SKM-1 treated with dmso at 0.1 percent for 144 hours (cell line): ENCODE data around the gene GIMAP4.
"Not testable (repeated sequence)": the region's sequence is repeated elsewhere in the genome, so short reads cannot be mapped to it uniquely, and the experiment has no call there.

Source experiments
- DNase-seq: peaks from one replicate; lab custom pipeline; 2025; ENCODE audit not compliant: unreplicated experiment; lab: John Stamatoyannopoulos, UW

The GIMAP4 gene

DNA sequence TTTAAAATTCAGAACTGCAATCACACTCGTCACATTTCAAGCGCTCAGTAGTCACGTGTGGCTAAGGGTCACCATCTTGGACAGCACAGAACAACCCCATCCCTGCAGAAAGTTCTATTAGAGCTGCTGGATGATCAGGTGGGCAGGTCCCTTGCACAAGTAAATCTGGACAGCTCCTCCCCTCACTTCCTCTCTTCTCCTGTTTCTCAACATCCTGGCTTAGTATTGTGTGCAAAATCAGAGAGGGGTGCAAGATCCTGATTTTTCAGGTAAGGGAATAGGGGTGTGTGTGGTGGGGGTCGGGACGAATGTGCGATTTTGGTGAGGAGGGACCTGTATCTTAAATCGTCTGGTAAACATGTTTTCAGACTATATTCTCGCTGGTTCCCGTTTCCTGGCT, at the start of gene GIMAP4:
TSS of gene GIMAP4 (plus strand) at position 222 of the 400 bp plus-strand sequence. CDS start 2,512 bp downstream, outside the sequence.
- DNase-seq, result no peak

DNA sequence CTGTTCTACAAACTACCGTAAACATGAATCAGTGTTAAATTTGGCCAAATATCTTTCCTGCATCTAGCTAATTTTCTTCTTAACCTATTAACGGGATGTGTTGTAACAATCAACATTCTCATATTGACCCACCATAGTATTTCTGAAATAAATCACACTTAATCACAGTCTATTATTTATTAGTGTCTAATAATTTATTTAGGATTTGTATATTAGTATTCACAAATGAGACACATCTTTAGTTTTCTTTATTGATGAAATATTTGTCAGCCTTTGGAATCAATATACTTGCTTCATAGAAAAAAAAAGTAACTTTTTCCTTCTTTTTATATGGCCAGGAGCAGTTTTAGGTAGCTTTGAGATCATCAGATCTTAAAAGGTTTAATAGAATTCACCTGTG, 47.9 kb upstream of the GIMAP4 start:
- no peak for DNase-seq

- DNase-seq, result no peak
Measured at GRCh38 chr7:150520145-150520544, 47.0 kb upstream of the GIMAP4 start.

DNA sequence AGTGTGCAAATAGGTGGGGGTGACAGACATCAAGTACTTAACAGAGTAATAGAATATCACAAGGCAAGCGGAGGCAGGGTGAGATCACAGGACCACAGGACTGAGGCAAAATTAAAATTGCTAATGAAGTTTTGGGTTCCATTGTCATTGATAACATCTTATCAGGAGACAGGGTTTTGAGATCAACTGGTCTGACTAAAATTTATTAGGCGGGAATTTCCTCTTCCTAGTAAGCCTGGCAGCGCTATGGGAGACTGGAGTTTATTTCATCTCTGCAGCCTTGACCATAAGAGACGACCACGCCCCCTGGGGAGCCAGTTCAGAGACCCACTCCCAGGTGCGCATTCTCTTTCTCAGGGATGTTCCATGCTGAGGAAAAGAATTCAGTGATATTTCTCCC, 44.3 kb upstream of the GIMAP4 start:
- not testable (repeated sequence) for DNase-seq

GRCh38 chr7:150524018-150524417, 43.2 kb upstream of the GIMAP4 start:
- DNase-seq, result no peak

- no peak for DNase-seq
Measured at GRCh38 chr7:150531704-150532103, 35.5 kb upstream of the GIMAP4 start.

DNA sequence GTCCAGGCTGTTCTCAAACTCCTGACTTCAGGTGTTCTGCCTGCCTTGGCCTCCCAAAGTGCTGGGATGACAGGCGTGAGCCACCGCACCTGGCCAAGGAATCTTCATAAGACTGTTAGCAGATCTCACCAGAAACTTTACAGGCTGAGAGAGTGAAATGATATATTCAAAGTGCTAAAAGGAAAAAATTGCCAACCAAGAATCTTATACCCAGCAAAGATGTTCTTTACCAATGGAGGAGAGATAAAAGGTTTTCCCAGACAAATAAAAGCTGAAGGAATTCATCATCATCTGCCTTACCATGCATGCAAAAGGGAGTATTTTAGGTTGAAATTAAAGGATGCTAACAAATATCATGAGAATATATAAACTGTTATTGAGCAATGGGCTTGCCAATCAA, 28.9 kb upstream of the GIMAP4 start:
- DNase-seq, result no peak

DNA sequence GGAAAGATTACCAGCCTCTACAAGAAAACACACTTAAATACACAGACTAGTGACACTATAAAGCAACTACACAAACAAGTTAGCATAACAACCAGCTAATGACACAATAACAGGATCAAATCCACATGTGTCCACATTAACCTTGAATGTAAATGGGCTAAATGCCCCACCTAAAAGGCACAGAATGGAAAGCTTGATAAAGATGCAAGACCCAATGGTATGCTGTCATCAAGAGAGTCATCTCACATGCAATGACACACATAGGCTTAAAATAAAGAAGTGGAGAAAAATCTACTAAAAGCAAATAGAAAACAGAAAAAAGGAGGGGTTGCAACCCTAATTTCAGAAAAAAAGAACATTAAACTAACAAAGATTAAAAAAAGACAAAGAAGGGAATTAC, 14.0 kb upstream of the GIMAP4 start:
- DNase-seq, result no peak

DNA sequence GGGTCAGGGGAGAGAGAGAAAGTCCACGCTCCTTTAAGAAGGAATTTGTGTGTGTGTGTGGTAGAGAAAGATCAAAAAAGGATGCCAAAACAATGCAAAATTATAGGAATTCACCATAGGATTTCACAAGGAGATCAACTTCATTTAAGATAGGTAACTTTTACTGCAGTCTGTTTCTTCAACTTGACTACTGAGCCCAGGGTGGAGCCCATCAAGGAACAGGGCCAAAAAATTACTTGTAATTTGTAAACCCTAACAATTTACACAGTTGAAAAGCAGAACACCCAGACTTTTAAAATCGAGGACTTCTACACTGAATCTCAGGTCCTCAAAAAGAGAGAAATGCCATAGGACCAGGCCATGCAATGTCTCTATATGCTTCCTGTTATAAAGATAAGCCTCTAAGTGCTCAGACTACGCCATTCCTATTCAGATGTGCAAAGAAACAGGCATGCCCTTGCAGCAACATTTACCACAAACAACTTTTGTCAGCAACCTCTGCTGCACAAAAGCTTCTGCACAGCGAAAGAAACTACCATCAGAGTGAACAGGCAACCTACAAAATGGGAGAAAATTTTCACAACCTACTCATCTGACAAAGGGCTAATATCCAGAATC, 10.6 kb upstream of the GIMAP4 start:
- DNase-seq, result no peak

DNA sequence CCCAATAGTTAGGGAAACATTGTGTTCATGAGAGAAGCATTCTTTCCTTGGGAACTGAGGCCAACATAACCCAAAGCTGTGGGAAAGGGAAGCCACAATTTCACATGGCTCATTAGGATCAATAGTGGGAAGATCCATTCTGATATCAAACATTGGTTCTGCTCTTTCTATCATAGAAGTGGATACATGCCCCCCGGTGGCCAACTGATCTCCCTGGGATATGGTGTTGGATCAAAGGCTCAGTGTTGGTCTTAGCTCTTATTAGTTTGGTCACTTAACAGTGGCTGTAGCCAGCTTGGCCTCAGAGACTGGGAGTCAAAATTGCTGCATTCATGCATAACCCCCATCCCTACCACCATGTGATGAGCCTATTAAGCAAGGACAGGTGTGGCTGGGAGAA, 6.7 kb upstream of the GIMAP4 start:
- no peak for DNase-seq

- DNase-seq, result no peak
Measured at GRCh38 chr7:150562919-150563318, 4.3 kb upstream of the GIMAP4 start.

- DNase-seq, result no peak
Measured at GRCh38 chr7:150564006-150564405, 3.2 kb upstream of the GIMAP4 start.

GRCh38 chr7:150564566-150564965, 2.6 kb upstream of the GIMAP4 start:
- DNase-seq, result no peak

- no peak for DNase-seq
Measured at GRCh38 chr7:150565239-150565638, 2.0 kb upstream of the GIMAP4 start.

DNA sequence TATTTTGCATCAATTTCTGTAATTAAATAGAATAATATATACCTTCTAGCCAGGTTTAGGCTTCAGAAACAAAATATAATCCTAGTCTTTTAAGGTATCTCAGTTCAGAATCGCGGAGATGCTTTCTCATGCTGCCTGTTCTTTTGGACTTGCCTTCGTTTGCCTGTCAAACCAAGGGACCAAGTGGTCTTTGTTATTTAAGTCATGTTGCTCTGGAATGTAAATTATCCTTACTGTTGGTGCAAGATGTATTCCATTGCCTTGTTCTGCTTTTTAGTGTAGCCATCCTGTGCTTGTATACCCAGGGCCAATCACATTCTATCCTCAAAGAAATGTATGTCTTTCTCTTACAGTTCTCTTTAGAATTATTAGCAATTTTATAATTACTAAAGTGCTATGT, 1.1 kb upstream of the GIMAP4 start:
- DNase-seq, result no peak

DNA sequence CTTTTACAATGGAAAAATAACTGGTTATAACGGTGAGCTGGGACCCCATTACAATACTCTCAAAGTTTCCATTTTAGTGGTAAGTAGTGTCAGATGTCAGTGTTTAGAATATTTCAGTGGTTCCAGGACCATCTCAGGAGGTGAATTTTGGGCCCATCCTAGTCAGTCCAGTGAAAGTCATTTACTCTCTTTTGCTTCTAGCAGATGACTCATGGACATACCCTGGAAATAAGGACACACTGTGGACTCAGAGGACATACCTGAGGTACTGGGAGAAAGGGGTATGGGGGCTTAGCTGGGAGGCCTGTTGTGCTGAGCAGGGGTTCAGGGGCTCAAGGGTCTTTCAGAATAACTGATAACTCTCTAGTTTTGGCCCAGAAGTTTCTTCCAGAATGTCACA, 618 bp upstream of the GIMAP4 start:
- no peak for DNase-seq

- no peak for DNase-seq
Measured at GRCh38 chr7:150567871-150568301, 696 bp downstream of the GIMAP4 start.

- no peak for DNase-seq
Measured at GRCh38 chr7:150568714-150569113, 1.5 kb downstream of the GIMAP4 start.

DNA sequence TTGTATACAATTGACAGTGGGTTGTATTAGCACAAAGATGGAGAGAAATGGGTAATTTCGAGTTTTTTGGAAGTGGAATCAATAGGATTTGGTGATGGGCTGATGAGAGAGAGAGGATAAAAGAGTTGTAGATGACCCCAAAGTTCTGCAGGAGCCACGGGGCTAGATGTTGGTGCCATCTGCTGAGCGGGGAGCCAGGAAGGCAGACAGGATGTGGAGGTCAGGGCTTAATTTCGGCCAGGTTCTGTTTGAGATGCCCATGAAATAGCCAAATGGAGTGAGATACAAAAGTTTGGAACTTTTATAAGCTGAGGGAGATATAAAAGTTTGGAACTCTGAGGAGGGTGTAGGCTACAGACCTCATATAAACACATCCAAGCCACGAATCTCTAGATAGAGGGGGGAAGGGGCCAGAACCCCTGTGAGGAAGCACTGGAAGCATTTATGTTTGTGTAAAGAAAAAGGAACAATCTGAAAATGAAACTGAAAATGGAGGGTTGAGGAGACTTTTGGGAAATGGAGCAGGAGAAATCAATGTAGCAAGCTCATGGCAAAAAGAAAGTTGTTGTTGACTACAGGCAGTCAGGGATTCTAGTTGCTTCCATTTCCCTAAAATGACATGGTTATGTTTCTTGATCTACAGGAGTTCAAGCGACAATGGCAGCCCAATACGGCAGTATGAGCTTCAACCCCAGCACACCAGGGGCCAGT, 2.2 kb downstream of the GIMAP4 start:
- no peak for DNase-seq

GRCh38 chr7:150570556-150571465, 3.6 kb downstream of the GIMAP4 start:
- DNase-seq, result no peak

DNA sequence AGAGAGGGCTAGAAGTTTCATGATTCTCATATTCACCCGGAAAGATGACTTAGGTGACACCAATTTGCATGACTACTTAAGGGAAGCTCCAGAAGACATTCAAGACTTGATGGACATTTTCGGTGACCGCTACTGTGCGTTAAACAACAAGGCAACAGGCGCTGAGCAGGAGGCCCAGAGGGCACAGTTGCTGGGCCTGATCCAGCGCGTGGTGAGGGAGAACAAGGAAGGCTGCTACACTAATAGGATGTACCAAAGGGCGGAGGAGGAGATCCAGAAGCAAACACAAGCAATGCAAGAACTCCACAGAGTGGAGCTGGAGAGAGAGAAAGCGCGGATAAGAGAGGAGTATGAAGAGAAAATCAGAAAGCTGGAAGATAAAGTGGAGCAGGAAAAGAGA, 5.3 kb downstream of the GIMAP4 start:
- no peak for DNase-seq
